ENCODE results near the gene ARRB1. TPM values are rescaled to one million over a fixed set of nuclear protein-coding genes. Genes with fewer than 3 reads are reported as not detected.

The ARRB1 gene
- total and polyA plus RNA-seq, 10 of the 15 experiments (the other 5 are each of a cell fraction or from before 2014, with no cell fraction given): 0.39 to 12.9 (median 1.7) TPM

GRCh38 chr11:75350743-75351540 is 519 bp downstream of the ARRB1 start (continued):
- TF ChIP-seq, protein P1, sequence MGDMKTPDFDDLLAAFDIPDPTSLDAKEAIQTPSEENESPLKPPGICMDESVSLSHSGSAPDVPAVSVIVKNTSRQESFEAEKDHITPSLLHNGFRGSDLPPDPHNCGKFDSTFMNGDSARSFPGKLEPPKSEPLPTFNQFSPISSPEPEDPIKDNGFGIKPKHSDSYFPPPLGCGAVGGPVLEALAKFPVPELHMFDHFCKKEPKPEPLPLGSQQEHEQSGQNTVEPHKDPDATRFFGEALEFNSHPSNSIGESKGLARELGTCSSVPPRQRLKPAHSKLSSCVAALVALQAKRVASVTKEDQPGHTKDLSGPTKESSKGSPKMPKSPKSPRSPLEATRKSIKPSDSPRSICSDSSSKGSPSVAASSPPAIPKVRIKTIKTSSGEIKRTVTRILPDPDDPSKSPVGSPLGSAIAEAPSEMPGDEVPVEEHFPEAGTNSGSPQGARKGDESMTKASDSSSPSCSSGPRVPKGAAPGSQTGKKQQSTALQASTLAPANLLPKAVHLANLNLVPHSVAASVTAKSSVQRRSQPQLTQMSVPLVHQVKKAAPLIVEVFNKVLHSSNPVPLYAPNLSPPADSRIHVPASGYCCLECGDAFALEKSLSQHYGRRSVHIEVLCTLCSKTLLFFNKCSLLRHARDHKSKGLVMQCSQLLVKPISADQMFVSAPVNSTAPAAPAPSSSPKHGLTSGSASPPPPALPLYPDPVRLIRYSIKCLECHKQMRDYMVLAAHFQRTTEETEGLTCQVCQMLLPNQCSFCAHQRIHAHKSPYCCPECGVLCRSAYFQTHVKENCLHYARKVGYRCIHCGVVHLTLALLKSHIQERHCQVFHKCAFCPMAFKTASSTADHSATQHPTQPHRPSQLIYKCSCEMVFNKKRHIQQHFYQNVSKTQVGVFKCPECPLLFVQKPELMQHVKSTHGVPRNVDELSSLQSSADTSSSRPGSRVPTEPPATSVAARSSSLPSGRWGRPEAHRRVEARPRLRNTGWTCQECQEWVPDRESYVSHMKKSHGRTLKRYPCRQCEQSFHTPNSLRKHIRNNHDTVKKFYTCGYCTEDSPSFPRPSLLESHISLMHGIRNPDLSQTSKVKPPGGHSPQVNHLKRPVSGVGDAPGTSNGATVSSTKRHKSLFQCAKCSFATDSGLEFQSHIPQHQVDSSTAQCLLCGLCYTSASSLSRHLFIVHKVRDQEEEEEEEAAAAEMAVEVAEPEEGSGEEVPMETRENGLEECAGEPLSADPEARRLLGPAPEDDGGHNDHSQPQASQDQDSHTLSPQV (IDR thresholded peaks at IDR 0.05): no peak
- no peak for TF ChIP-seq STAT1 (conservative IDR thresholded peaks at IDR 0.05)
- TF ChIP-seq ZNF217 (IDR thresholded peaks at IDR 0.05): no peak
- TF ChIP-seq HDGF (IDR thresholded peaks at IDR 0.05): peak; percentile 89; the same call in 1 of the 2 replicates
- no peak for TF ChIP-seq ZNF384 (IDR thresholded peaks at IDR 0.05; ENCODE audit: borderline replicate concordance, low read depth, low read length)
- TF ChIP-seq IKZF2 (IDR thresholded peaks at IDR 0.05): no peak
- TF ChIP-seq CEBPB (IDR thresholded peaks at IDR 0.05; ENCODE audit: borderline replicate concordance in 1 of 2, low read depth in 2 of 2, low read length in 2 of 2): no peak
- no peak for TF ChIP-seq MEF2A (IDR thresholded peaks at IDR 0.05; ENCODE audit: insufficient read depth, low read depth, low read length)
- TF ChIP-seq POLR2A (IDR thresholded peaks at IDR 0.05; ENCODE audit: low read depth, low read length): no peak
- TF ChIP-seq RFX5 (IDR thresholded peaks at IDR 0.05; ENCODE audit: low read depth, low read length): no peak
- no peak for TF ChIP-seq SMAD5 (IDR thresholded peaks at IDR 0.05; ENCODE audit: low read depth)
- TF ChIP-seq EP300 (IDR thresholded peaks at IDR 0.05; ENCODE audit: borderline replicate concordance in 1 of 2, control insufficient read depth in 1 of 2, low read depth in 2 of 2, low read length in 2 of 2): no peak
- TF ChIP-seq ZBTB40 (IDR thresholded peaks at IDR 0.05; ENCODE audit: borderline replicate concordance): 0 out of 2 replicates have a peak, but pooled peaks have one; percentile 19
- no peak for TF ChIP-seq SMARCA5 (IDR thresholded peaks at IDR 0.05)
- no peak for TF ChIP-seq RAD51 (IDR thresholded peaks at IDR 0.05)

All from GM12878 (cell line).